Smooth muscle cell (in vitro differentiated cells): ENCODE results near the gene NSMF. TPM values are rescaled to one million over a fixed set of nuclear protein-coding genes. Genes with fewer than 3 reads are reported as not detected.
A peak's percentile ranks its signal among the peaks of the same experiment; 100 is the strongest.

Source experiments
- DNase-seq: peaks from one replicate; lab custom pipeline; 2025; ENCODE audit not compliant: unreplicated experiment; lab: John Stamatoyannopoulos, UW
- H2AFZ ChIP-seq: fragments of 200-600 bp; sonication (generic); 2 replicates; pipeline ENCODE4 v1.6.0; 2016; ENCODE audit warnings: antibody characterized with exemption, low read depth, mild to moderate bottlenecking
- H3F3A ChIP-seq: fragments of 200-600 bp; sonication (generic); 2 replicates; pipeline ENCODE4 v1.6.0; 2017; ENCODE audit warnings: antibody characterized with exemption, low read depth
- H3K27ac ChIP-seq: fragments of 200-600 bp; sonication (generic); 2 replicates; pipeline ENCODE4 v1.5.1; 2016; ENCODE audit warnings: low read depth, mild to moderate bottlenecking
- H3K27me3 ChIP-seq: fragments of 200-600 bp; sonication (generic); 2 replicates; pipeline ENCODE4 v1.6.1; 2016; ENCODE audit warnings: low read depth, mild to moderate bottlenecking
- H3K36me3 ChIP-seq: fragments of 200-600 bp; sonication (generic); 2 replicates; pipeline ENCODE4 v1.5.1; 2016; ENCODE audit warnings: low read depth
- H3K4me1 ChIP-seq: fragments of 200-600 bp; sonication (generic); 2 replicates; pipeline ENCODE4 v1.5.1; 2016; ENCODE audit warnings: low read depth
- H3K4me2 ChIP-seq: fragments of 200-600 bp; sonication (generic); 2 replicates; pipeline ENCODE4 v1.6.0; 2016; ENCODE audit warnings: mild to moderate bottlenecking
- H3K4me3 ChIP-seq: fragments of 200-600 bp; sonication (generic); 2 replicates; pipeline ENCODE4 v1.5.1; 2016; ENCODE audit warnings: mild to moderate bottlenecking
- H3K79me2 ChIP-seq: fragments of 200-600 bp; sonication (generic); 2 replicates; pipeline ENCODE4 v1.6.0; 2016; ENCODE audit warnings: low read depth, mild to moderate bottlenecking
- H3K9ac ChIP-seq: fragments of 200-600 bp; sonication (generic); 2 replicates; pipeline ENCODE4 v1.6.0; 2016; ENCODE audit warnings: low read depth
- H3K9me3 ChIP-seq: fragments of 200-600 bp; sonication (generic); replicated peaks from 2 replicates; pipeline ENCODE4 v1.5.1; 2016; ENCODE audit warnings: low read depth
- H4K20me1 ChIP-seq: fragments of 200-600 bp; sonication (generic); 2 replicates; pipeline ENCODE4 v1.6.0; 2016; ENCODE audit warnings: low read depth
- CTCF ChIP-seq: fragments of 200-600 bp; sonication (generic); IDR thresholded peaks from 2 replicates; pipeline ENCODE4 v1.5.1; 2017; ENCODE audit warnings: borderline replicate concordance, mild to moderate bottlenecking, antibody characterized with exemption; ENCODE audit not compliant: insufficient read depth, poor library complexity, severe bottlenecking
- WGBS: methylation state at CpG from one replicate; pipeline ENCODE4 v1.1.7; 2016; ENCODE audit warnings: low lambda C conversion rate; 5-methylcytosine and 5-hydroxymethylcytosine counted together
- polyA plus RNA-seq: library from polyadenylated mRNA; unstranded; fragments of >200 nt; fragmentation: Nextera tagmentation; extraction: Ambion mirVana; gene quantifications from 2 replicates; pipeline ENCODE4 v1.2.1, GENCODE V29; 2016
- total RNA-seq: library from RNA; depleted of rRNA; stranded (reverse); fragments of >200 nt; gene quantifications from 2 replicates; pipeline ENCODE4 v1.2.3, GENCODE V29; 2014

The NSMF gene
- total and polyA plus RNA-seq, 2 experiments from 2014 or later: 30.9 to 55.9 TPM

- H3K27ac ChIP-seq: peak overlapping the region; percentile 53
- WGBS: 88% methylated on average over 22 of the region's 27 CpGs
- no peaks in the 10 kb centered on the region for H4K20me1 ChIP-seq
- no peak for TF ChIP-seq CTCF
- H3K79me2 ChIP-seq: no peaks in the 10 kb centered on the region
- H3K4me1 ChIP-seq: no peaks in the 10 kb centered on the region
- H3K9me3 ChIP-seq: no peaks in the 10 kb centered on the region
- H3F3A ChIP-seq: no peaks in the 10 kb centered on the region
- H3K9ac ChIP-seq: no peak overlapping the region
- no peak overlapping the region for H3K4me2 ChIP-seq
- no peaks in the 10 kb centered on the region for H3K36me3 ChIP-seq
- DNase-seq: no peak
- no peaks in the 10 kb centered on the region for H3K27me3 ChIP-seq
- H3K4me3 ChIP-seq: no peak overlapping the region
- H2AFZ ChIP-seq: no peak overlapping the region
Measured at GRCh38 chr9:137484551-137485315, 25.6 kb upstream of the NSMF start.

- DNase-seq: no peak
- H3K9ac ChIP-seq: no peak overlapping the region
- TF ChIP-seq CTCF: no peak
- no peaks in the 10 kb centered on the region for H3K9me3 ChIP-seq
- no peak overlapping the region for H3K4me2 ChIP-seq
- H4K20me1 ChIP-seq: no peaks in the 10 kb centered on the region
- H3K27ac ChIP-seq: no peak overlapping the region
- H3K79me2 ChIP-seq: no peaks in the 10 kb centered on the region
- no peaks in the 10 kb centered on the region for H3K27me3 ChIP-seq
- H2AFZ ChIP-seq: no peak overlapping the region
- no peaks in the 10 kb centered on the region for H3K36me3 ChIP-seq
- H3K4me3 ChIP-seq: no peak overlapping the region
- 68% methylated on average over 26 of the region's 26 CpGs for WGBS
- no peaks in the 10 kb centered on the region for H3K4me1 ChIP-seq
- no peaks in the 10 kb centered on the region for H3F3A ChIP-seq
Measured at GRCh38 chr9:137482094-137482781, 23.1 kb upstream of the NSMF start.

- 97% methylated on average over 38 of the region's 38 CpGs for WGBS
- Histone ChIP-seq H3K79me2 (no peaks in the 10 kb centered on the region), H3K4me3 (no peak overlapping the region), H3K9ac (no peak overlapping the region), H3K4me1 (no peaks in the 10 kb centered on the region), H3K27ac (no peak overlapping the region), H3K9me3 (peaks cover under 1% of the 10 kb centered on the region), H3F3A (no peaks in the 10 kb centered on the region), H2AFZ (no peak overlapping the region), H3K4me2 (no peak overlapping the region), H3K27me3 (no peaks in the 10 kb centered on the region), H4K20me1 (no peaks in the 10 kb centered on the region), H3K36me3 (no peaks in the 10 kb centered on the region)
- TF ChIP-seq CTCF: no peak
- DNase-seq: no peak
Measured at GRCh38 chr9:137480686-137481683, 21.9 kb upstream of the NSMF start.
